AG04450 (cell line): ENCODE results near the gene SLC1A7. TPM values are rescaled to one million over a fixed set of nuclear protein-coding genes. Genes with fewer than 3 reads are reported as not detected.

ENCODE experiments used
- CTCF ChIA-PET: fragments of 300-600, 350-600 bp; formaldehyde crosslinking; extraction: SDS; loops from one replicate; lab custom pipeline; 2022; ENCODE audit warnings: antibody characterized with exemption, inconsistent platforms; lab: Charles Lee
- POLR2A ChIA-PET: fragments of 350-600 bp; formaldehyde crosslinking; extraction: SDS; loops from one replicate; lab custom pipeline; 2021; ENCODE audit warnings: antibody characterized with exemption, inconsistent platforms; lab: Yijun Ruan, JAX
- DNase-seq: peaks from one replicate; pipeline ENCODE4 v3.0.0-alpha.2; 2011; ENCODE audit warnings: low read depth, low spot score
- H3K27ac ChIP-seq: one replicate; pipeline ENCODE4 v1.5.1; 2012; ENCODE audit warnings: low read depth, low read length, control low read depth
- H3K27me3 ChIP-seq: one replicate; pipeline ENCODE4 v1.6.0; 2012; ENCODE audit warnings: low read length; ENCODE audit not compliant: control insufficient read depth, insufficient read depth
- H3K4me3 ChIP-seq: 2 replicates; pipeline ENCODE4 v1.5.1; 2011; ENCODE audit warnings: mild to moderate bottlenecking, low read depth, low read length, control low read depth
- H3K9me3 ChIP-seq: 2 replicates; pipeline ENCODE4 v1.5.1; 2012; ENCODE audit warnings: low read length; ENCODE audit not compliant: control insufficient read depth, insufficient read depth
- CTCF ChIP-seq: IDR thresholded peaks from 2 replicates; pipeline ENCODE4 v1.5.1; 2011; ENCODE audit warnings: low read depth, low read length, control low read depth, inconsistent platforms
- polyA plus RNA-seq: library from polyadenylated mRNA; depleted of rRNA; stranded (reverse); fragments of >200 nt; gene quantifications from 2 replicates; pipeline ENCODE4 v1.2.3, GENCODE V29; 2011

The SLC1A7 gene
- polyA plus RNA-seq, 1 experiment, result 0.11 TPM

- Histone ChIP-seq H3K4me3 (no peak overlapping the region), H3K27ac (no peak overlapping the region), H3K9me3 (peaks cover 23% of the 10 kb centered on the region), H3K27me3 (no peaks in the 10 kb centered on the region)
- POLR2A ChIA-PET, result interaction anchor here (1.0 kb wide), 1 partner anchor 15 kb away, joined by 3 read pairs; no protein-coding TSS in a partner anchor
- CTCF ChIA-PET, result no interaction called here
- no peak for DNase-seq
- no peak for TF ChIP-seq CTCF
Measured at GRCh38 chr1:53092659-53093450, 49.6 kb downstream of the SLC1A7 start.

- no peak for TF ChIP-seq CTCF
- POLR2A ChIA-PET, result interaction anchor here (1.0 kb wide), 1 partner anchor 15 kb away, joined by 3 read pairs; no protein-coding TSS in a partner anchor
- Histone ChIP-seq H3K27ac (no peak overlapping the region), H3K9me3 (peaks cover 16% of the 10 kb centered on the region), H3K4me3 (no peak overlapping the region), H3K27me3 (no peaks in the 10 kb centered on the region)
- no peak for DNase-seq
- CTCF ChIA-PET, result interaction anchor here (1.2 kb wide), 1 partner anchor 94 kb away, joined by 3 read pairs; no protein-coding TSS in a partner anchor
Measured at GRCh38 chr1:53091841-53092645, 50.4 kb downstream of the SLC1A7 start.

- POLR2A ChIA-PET, result interaction anchor here (0.5 kb wide), 1 partner anchor 78 kb away, joined by 3 read pairs; no protein-coding TSS in a partner anchor
- Histone ChIP-seq H3K9me3 (peaks cover under 1% of the 10 kb centered on the region), H3K27me3 (no peaks in the 10 kb centered on the region), H3K4me3 (no peak overlapping the region), H3K27ac (no peak overlapping the region)
- no peak for DNase-seq
- TF ChIP-seq CTCF, result no peak
- CTCF ChIA-PET, result no interaction called here
Measured at GRCh38 chr1:53090227-53091147, 52.0 kb downstream of the SLC1A7 start.

- TF ChIP-seq CTCF, result no peak
- Histone ChIP-seq H3K27ac (no peak overlapping the region), H3K9me3 (no peaks in the 10 kb centered on the region; the same call in 1 of the 2 replicates), H3K27me3 (no peaks in the 10 kb centered on the region), H3K4me3 (no peak overlapping the region)
- no peak for DNase-seq
- ChIA-PET POLR2A (interaction anchor here (1.0 kb wide), 1 partner anchor 57 kb away, joined by 3 read pairs; no protein-coding TSS in a partner anchor), CTCF (no interaction called here)
Measured at GRCh38 chr1:53089478-53090226, 52.8 kb downstream of the SLC1A7 start.
